Measurements from ENCODE around the gene CTSZ. TPM values are rescaled to one million over a fixed set of nuclear protein-coding genes. Genes with fewer than 3 reads are reported as not detected.
"Not testable (repeated sequence)": the region's sequence is repeated elsewhere in the genome, so short reads cannot be mapped to it uniquely, and the experiment has no call there.

Gene CTSZ
- total RNA-seq, 1 experiment from 2014 or later, result 19.7 TPM

DNA sequence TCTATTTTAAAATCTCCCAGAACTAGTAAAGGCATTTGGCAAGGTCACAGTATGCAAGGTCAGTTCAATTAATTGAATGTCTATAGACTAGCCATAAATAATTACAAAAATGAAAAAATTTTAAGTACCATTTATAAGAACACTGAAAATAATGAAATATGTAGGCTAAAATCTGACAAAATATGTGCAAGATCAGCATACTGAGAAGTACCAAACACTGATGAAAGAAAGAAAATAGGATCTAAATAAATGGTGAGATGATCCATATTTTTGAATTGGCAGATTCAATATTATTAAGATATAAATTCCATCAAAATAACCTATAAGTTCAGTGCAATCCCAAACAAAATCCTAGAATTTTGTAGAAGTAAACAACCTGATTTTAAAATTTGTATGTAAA, 54.0 kb downstream of the CTSZ start:
- DNase-seq, result no peak
- Histone ChIP-seq H3K36me3 (replicated peaks; ENCODE audit: control insufficient read depth, insufficient read depth, low read length) (no peaks in the 10 kb centered on the region), H3K27me3 (ENCODE audit: control insufficient read depth, insufficient read depth, low read length) (no peaks in the 10 kb centered on the region), H3K4me3 (ENCODE audit: insufficient read depth, low read depth, low read length) (no peak overlapping the region)

DNA sequence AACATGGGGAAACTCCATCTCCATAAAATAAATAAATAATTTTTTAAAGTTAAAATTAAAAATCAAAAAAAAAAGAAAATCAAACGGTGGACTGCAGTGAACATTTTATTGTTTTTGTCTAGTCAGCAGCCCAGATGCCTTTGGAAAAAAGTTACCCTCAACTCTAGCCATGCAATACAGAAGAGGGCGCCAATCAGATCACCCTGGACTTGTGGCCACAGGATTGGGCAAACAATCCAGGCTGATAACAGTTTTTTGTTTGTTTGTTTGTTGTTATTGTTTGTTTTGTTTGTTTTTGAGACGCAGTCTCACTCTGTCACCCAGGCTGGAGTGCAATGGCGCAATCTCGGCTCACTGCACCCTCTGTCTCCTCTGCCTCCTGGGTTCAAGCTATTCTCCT, 56.5 kb downstream of the CTSZ start:
- no peaks in the 10 kb centered on the region for H3K36me3 ChIP-seq (replicated peaks; ENCODE audit: control insufficient read depth, insufficient read depth, low read length)
- no peak overlapping the region for H3K4me3 ChIP-seq (ENCODE audit: insufficient read depth, low read depth, low read length)
- no peaks in the 10 kb centered on the region for H3K27me3 ChIP-seq (ENCODE audit: control insufficient read depth, insufficient read depth, low read length)
- no peak for DNase-seq

DNA sequence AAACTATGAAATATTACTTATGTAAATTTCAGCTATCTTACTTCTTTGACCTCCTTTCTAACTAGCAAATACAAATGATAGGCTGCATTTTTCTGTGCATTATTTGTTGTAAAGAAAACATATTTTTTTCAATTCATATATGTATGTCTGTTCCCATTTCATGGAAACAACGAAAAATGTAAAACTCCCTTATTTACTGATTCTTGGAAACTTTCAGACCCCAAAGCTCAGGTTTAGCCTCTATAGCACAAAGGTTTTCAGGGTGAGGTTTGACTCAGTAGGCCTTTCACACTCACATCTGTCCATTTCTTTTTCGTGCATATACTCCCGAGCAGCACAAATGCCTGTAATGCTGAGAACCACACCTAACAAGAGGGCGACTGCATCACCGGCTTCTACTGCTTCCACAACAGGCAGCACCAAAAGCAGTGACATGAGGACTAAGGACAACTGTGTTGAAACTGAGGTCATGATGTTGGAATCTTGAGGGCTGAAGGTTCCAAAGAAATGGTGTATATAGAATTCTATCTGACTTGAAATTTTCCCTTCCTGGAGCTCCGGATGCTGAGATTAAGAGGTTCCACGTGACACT, 59.2 kb downstream of the CTSZ start:
- not testable (repeated sequence) for DNase-seq; H3K4me3 ChIP-seq (ENCODE audit: insufficient read depth, low read depth, low read length); H3K27me3 ChIP-seq (ENCODE audit: control insufficient read depth, insufficient read depth, low read length); H3K36me3 ChIP-seq (replicated peaks; ENCODE audit: control insufficient read depth, insufficient read depth, low read length)

DNA sequence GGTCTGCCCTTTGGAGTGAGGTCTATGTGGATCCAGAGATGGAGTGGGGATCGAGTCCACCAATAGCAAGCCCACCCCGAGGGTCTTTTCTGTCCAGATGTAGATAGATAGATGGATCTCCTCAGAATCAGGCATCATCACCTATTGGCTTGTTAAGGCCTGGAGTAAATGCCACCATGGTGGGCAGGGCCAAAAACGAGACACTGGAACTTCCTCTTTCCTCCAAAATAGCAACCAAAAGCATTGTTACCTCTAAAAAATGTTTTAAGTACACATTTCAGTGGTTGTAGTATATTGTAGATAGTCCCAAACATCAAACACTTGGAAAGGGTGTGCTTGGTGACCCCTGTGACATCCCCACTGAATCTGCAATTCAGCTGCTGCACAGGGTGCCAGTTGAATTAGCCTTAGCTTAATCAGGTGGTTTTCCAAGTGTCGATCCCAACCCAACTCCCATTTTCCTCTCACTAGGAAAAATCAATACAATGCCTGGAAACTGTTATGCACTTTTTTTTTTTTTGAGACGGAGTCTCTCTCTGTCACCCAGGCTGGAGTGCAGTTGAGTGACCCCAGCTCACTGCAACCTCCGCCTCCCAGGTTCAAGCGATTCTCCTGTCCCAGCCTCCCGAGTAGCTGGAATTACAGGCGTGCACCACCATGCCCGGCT, 61.0 kb downstream of the CTSZ start:
- no peak overlapping the region for H3K4me3 ChIP-seq (ENCODE audit: insufficient read depth, low read depth, low read length)
- no peaks in the 10 kb centered on the region for H3K27me3 ChIP-seq (ENCODE audit: control insufficient read depth, insufficient read depth, low read length)
- H3K36me3 ChIP-seq (replicated peaks; ENCODE audit: control insufficient read depth, insufficient read depth, low read length), result no peaks in the 10 kb centered on the region
- no peak for DNase-seq

Other genes with a start within 250 kb of the CTSZ start
- 0.24 and 0.26 TPM in 2 replicates for gene GNAS-AS1, start 156.4 kb downstream of the CTSZ start, total RNA-seq (2014; rRNA removed; shearing (Covaris generic))
- gene GNAS, start 154.5 kb downstream of the CTSZ start, total RNA-seq (2014; rRNA removed; shearing (Covaris generic)), result 683 and 685 TPM in 2 replicates
- 36.8 and 39.8 TPM in 2 replicates for gene NELFCD, start 26.0 kb downstream of the CTSZ start, total RNA-seq (2014; rRNA removed; shearing (Covaris generic))
- not detected in 2 replicates for gene TUBB1, start 12.2 kb upstream of the CTSZ start, total RNA-seq (2014; rRNA removed; shearing (Covaris generic))
- 14.3 and 16.4 TPM in 2 replicates for gene ATP5F1E, start 25.1 kb upstream of the CTSZ start, total RNA-seq (2014; rRNA removed; shearing (Covaris generic))
- gene PRELID3B, start 35.5 kb upstream of the CTSZ start, total RNA-seq (2014; rRNA removed; shearing (Covaris generic)), result 29.5 and 36.3 TPM in 2 replicates
- gene ZNF831, start 156.6 kb upstream of the CTSZ start, total RNA-seq (2014; rRNA removed; shearing (Covaris generic)), result not detected in 2 replicates